Measurements from ENCODE around the gene NUB1.

NUB1 gene

GRCh38 chr7:151366166-151366879, 24.7 kb downstream of the NUB1 start:
- H3K36me3 ChIP-seq, result peaks cover 26% of the 10 kb centered on the region

DNA sequence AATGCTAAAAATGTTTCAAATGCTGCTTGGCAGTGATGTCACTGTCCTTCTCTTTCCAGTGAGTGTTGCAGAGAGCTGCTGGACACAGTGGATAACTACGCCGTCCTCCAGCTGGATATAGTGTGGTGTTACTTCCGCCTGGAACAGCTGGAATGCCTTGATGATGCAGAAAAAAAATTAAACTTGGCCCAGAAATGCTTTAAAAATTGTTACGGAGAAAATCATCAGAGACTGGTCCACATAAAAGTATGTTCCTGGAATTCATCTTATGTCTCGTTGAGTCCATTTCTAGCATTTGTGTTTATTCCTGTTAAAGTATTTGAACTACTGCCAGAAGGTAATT, 25.2 kb downstream of the NUB1 start:
- no peaks in the 10 kb centered on the region for H3K27me3 ChIP-seq (ENCODE audit: insufficient read depth, low read depth, severe bottlenecking)
- no peak for TF ChIP-seq CTCF (IDR thresholded peaks at IDR 0.05; ENCODE audit: low read depth, low read length)
- no peak overlapping the region for H3K27ac ChIP-seq
- H3K4me3 ChIP-seq (ENCODE audit: low read depth, low read length), result no peak overlapping the region
- peaks cover 20% of the 10 kb centered on the region for H3K36me3 ChIP-seq
- H3K9me3 ChIP-seq (ENCODE audit: severe bottlenecking), result no peaks in the 10 kb centered on the region
- no peak for DNase-seq

More at GRCh38 chr7:151366166-151366879, 24.7 kb downstream of the NUB1 start:
- Histone ChIP-seq H3K27me3 (ENCODE audit: insufficient read depth, low read depth, severe bottlenecking) (no peaks in the 10 kb centered on the region), H3K9me3 (ENCODE audit: severe bottlenecking) (no peaks in the 10 kb centered on the region), H3K4me3 (ENCODE audit: low read depth, low read length) (no peak overlapping the region), H3K27ac (no peak overlapping the region)
- TF ChIP-seq CTCF (IDR thresholded peaks at IDR 0.05; ENCODE audit: low read depth, low read length), result no peak
- no peak for DNase-seq

GRCh38 chr7:151367284-151367683, 25.7 kb downstream of the NUB1 start:
- H3K27me3 ChIP-seq (ENCODE audit: insufficient read depth, low read depth, severe bottlenecking), result no peaks in the 10 kb centered on the region
- DNase-seq, result no peak
- no peak for TF ChIP-seq CTCF (IDR thresholded peaks at IDR 0.05; ENCODE audit: low read depth, low read length)
- H3K27ac ChIP-seq, result no peak overlapping the region
- peaks cover 19% of the 10 kb centered on the region for H3K36me3 ChIP-seq
- no peak overlapping the region for H3K4me3 ChIP-seq (ENCODE audit: low read depth, low read length)
- H3K9me3 ChIP-seq (ENCODE audit: severe bottlenecking), result no peaks in the 10 kb centered on the region

- H3K9me3 ChIP-seq (ENCODE audit: severe bottlenecking), result no peaks in the 10 kb centered on the region
- peaks cover 15% of the 10 kb centered on the region for H3K36me3 ChIP-seq
- peak; percentile 78 for DNase-seq
- no peak overlapping the region for H3K4me3 ChIP-seq (ENCODE audit: low read depth, low read length)
- H3K27ac ChIP-seq, result no peak overlapping the region
- TF ChIP-seq CTCF (IDR thresholded peaks at IDR 0.05; ENCODE audit: low read depth, low read length), result peak; percentile 98
- H3K27me3 ChIP-seq (ENCODE audit: insufficient read depth, low read depth, severe bottlenecking), result no peaks in the 10 kb centered on the region
These were observed 26.5 kb downstream of the NUB1 start for GRCh38 chr7:151368136-151368571.

DNA sequence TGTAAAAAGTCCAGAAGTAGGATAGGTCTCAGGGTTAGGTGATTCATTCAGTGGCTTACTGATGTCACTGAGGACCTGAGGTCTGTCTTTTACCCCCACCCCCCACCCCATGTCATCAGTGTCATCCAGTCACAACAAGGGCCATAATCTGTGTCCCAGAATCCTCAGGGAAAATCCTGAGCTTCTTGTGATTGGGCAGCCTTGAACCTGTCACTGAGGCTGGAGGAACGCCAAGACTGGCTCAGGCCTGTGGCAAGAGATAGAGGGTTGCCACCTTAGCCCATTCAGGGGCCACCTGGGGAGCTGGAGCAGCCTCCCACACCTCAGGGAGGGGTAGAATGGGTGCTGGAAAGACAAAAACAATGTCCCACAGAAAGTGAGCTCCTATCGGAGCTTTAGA, 29.7 kb downstream of the NUB1 start:
- Histone ChIP-seq H3K27me3 (ENCODE audit: insufficient read depth, low read depth, severe bottlenecking) (no peaks in the 10 kb centered on the region), H3K27ac (no peak overlapping the region), H3K36me3 (peaks cover 15% of the 10 kb centered on the region), H3K9me3 (ENCODE audit: severe bottlenecking) (no peaks in the 10 kb centered on the region), H3K4me3 (ENCODE audit: low read depth, low read length) (no peak overlapping the region)
- TF ChIP-seq CTCF (IDR thresholded peaks at IDR 0.05; ENCODE audit: low read depth, low read length), result no peak
- no peak for DNase-seq
